ENCODE data around the gene EPX. TPM values are rescaled to one million over a fixed set of nuclear protein-coding genes. Genes with fewer than 3 reads are reported as not detected.

EPX gene
- total RNA-seq, 1 donor from 2014 or later: not detected

DNA sequence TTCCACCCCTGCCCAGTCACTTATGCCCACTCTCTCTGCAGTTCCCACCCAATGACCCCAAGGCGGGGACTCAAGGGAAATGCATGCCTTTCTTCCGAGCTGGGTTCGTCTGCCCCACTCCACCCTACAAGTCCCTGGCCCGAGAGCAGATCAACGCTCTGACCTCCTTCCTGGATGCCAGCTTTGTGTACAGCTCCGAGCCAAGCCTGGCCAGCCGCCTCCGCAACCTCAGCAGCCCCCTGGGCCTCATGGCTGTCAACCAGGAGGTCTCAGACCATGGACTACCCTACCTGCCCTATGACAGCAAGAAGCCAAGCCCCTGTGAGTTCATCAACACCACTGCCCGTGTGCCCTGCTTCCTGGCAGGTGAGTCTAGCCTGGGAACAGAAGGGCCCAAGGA is 59.6 kb downstream of the EPX start:
- DNase-seq: no peak
- H3K27me3 Mint-ChIP-seq (ENCODE audit: unreplicated experiment): peaks cover 5% of the 10 kb centered on the region
- no peak overlapping the region for H3K27ac Mint-ChIP-seq (ENCODE audit: unreplicated experiment)
- no peaks in the 10 kb centered on the region for H3K4me1 Mint-ChIP-seq (ENCODE audit: low read depth, unreplicated experiment)
- no peak overlapping the region for H3K4me3 Mint-ChIP-seq (ENCODE audit: unreplicated experiment)
- no peaks in the 10 kb centered on the region for H3K36me3 Mint-ChIP-seq (ENCODE audit: unreplicated experiment)
- TF ChIP-seq, protein P1, sequence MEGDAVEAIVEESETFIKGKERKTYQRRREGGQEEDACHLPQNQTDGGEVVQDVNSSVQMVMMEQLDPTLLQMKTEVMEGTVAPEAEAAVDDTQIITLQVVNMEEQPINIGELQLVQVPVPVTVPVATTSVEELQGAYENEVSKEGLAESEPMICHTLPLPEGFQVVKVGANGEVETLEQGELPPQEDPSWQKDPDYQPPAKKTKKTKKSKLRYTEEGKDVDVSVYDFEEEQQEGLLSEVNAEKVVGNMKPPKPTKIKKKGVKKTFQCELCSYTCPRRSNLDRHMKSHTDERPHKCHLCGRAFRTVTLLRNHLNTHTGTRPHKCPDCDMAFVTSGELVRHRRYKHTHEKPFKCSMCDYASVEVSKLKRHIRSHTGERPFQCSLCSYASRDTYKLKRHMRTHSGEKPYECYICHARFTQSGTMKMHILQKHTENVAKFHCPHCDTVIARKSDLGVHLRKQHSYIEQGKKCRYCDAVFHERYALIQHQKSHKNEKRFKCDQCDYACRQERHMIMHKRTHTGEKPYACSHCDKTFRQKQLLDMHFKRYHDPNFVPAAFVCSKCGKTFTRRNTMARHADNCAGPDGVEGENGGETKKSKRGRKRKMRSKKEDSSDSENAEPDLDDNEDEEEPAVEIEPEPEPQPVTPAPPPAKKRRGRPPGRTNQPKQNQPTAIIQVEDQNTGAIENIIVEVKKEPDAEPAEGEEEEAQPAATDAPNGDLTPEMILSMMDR (IDR thresholded peaks at IDR 0.05; ENCODE audit: partially characterized antibody, unreplicated experiment): no peak
- H3K9me3 Mint-ChIP-seq (ENCODE audit: unreplicated experiment): peaks cover 2% of the 10 kb centered on the region

DNA sequence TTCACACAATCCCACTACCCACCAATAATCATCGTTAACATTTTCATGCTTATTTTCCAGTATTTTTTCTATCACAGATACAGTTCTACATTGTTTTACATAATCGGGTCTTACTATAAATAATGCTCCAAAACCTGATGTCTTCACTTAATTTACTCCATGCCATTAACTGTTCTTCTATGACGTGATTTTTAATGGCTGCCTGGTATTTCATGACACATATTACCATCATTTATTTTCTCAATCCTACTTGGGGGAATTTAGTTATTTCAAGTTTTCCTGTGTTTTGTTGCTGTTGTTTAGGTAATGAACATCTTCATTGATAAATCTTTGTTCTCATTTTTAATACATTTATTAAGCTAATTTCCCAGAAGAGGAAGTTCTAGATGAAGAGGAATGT is 60.6 kb downstream of the EPX start:
- Mint-ChIP-seq H3K4me1 (ENCODE audit: low read depth, unreplicated experiment) (no peaks in the 10 kb centered on the region), H3K27ac (ENCODE audit: unreplicated experiment) (no peak overlapping the region), H3K36me3 (ENCODE audit: unreplicated experiment) (no peaks in the 10 kb centered on the region), H3K4me3 (ENCODE audit: unreplicated experiment) (no peak overlapping the region), H3K27me3 (ENCODE audit: unreplicated experiment) (peaks cover 3% of the 10 kb centered on the region), H3K9me3 (ENCODE audit: unreplicated experiment) (peaks cover 2% of the 10 kb centered on the region)
- no peak for DNase-seq
- TF ChIP-seq, protein P1 (IDR thresholded peaks at IDR 0.05; ENCODE audit: partially characterized antibody, unreplicated experiment): no peak

Other genes with a start within 250 kb of the EPX start
- 22.9 TPM for gene CUEDC1, start 237.3 kb upstream of the EPX start, total RNA-seq (ENCODE audit: unreplicated experiment)
- 88.3 TPM for gene VEZF1, start 204.5 kb upstream of the EPX start, total RNA-seq (ENCODE audit: unreplicated experiment)
- gene SRSF1, start 185.5 kb upstream of the EPX start, total RNA-seq (ENCODE audit: unreplicated experiment): 227 TPM
- 80.4 TPM for gene DYNLL2, start 109.3 kb upstream of the EPX start, total RNA-seq (ENCODE audit: unreplicated experiment)
- gene OR4D1, start 44.3 kb upstream of the EPX start, total RNA-seq (ENCODE audit: unreplicated experiment): not detected
- gene OR4D2, start 25.7 kb upstream of the EPX start, total RNA-seq (ENCODE audit: unreplicated experiment): not detected
- 41.8 TPM for gene MKS1, start 26.5 kb downstream of the EPX start, total RNA-seq (ENCODE audit: unreplicated experiment)
- gene LPO, start 45.9 kb downstream of the EPX start, total RNA-seq (ENCODE audit: unreplicated experiment): not detected
- gene MPO, start 88.2 kb downstream of the EPX start, total RNA-seq (ENCODE audit: unreplicated experiment): not detected
- gene TSPOAP1, start 136.1 kb downstream of the EPX start, total RNA-seq (ENCODE audit: unreplicated experiment): 39.7 TPM
- 82.1 TPM for gene SUPT4H1, start 159.5 kb downstream of the EPX start, total RNA-seq (ENCODE audit: unreplicated experiment)
- not detected for gene RNF43, start 224.8 kb downstream of the EPX start, total RNA-seq (ENCODE audit: unreplicated experiment)